Stomach smooth muscle (tissue), 2 donors: Measurements from ENCODE around the gene ZFP3.
"Not testable (repeated sequence)": the region's sequence is repeated elsewhere in the genome, so short reads cannot be mapped to it uniquely, and the experiment has no call there.

Experiments
- H3K27ac ChIP-seq: one replicate; pipeline ENCODE4 v1.7.0; 2013; ENCODE audit warnings: mild to moderate bottlenecking, low read length, inconsistent platforms
- H3K27me3 ChIP-seq, 2 donors: one replicate each; pipeline ENCODE4 v1.7.0; 2013; ENCODE audit warnings: low read length in 2 of 2; ENCODE audit not compliant: insufficient read depth in 2 of 2, control insufficient read depth in 1 of 2
- H3K36me3 ChIP-seq, 2 donors: one replicate each; pipeline ENCODE4 v1.7.0; 2013; ENCODE audit warnings: low read length in 2 of 2; ENCODE audit not compliant: control insufficient read depth in 2 of 2, insufficient read depth in 2 of 2
- H3K4me1 ChIP-seq: one replicate; pipeline ENCODE4 v1.7.0; 2013; ENCODE audit warnings: low read length; ENCODE audit not compliant: control insufficient read depth, insufficient read depth
- H3K4me3 ChIP-seq, 2 donors: one replicate each; pipeline ENCODE4 v1.7.0; 2013; ENCODE audit warnings: low read length in 2 of 2
- H3K9ac ChIP-seq, 2 donors: one replicate each; pipeline ENCODE4 v1.7.0; 2013; ENCODE audit warnings: low read length in 2 of 2, mild to moderate bottlenecking in 1 of 2
- H3K9me3 ChIP-seq, 2 donors: one replicate each; pipeline ENCODE4 v1.7.0; 2013; ENCODE audit warnings: low read length in 2 of 2; ENCODE audit not compliant: control insufficient read depth in 2 of 2
- donor health status: healthy.
- donor health status: Pancreatic carcinoma.

ZFP3 gene

DNA sequence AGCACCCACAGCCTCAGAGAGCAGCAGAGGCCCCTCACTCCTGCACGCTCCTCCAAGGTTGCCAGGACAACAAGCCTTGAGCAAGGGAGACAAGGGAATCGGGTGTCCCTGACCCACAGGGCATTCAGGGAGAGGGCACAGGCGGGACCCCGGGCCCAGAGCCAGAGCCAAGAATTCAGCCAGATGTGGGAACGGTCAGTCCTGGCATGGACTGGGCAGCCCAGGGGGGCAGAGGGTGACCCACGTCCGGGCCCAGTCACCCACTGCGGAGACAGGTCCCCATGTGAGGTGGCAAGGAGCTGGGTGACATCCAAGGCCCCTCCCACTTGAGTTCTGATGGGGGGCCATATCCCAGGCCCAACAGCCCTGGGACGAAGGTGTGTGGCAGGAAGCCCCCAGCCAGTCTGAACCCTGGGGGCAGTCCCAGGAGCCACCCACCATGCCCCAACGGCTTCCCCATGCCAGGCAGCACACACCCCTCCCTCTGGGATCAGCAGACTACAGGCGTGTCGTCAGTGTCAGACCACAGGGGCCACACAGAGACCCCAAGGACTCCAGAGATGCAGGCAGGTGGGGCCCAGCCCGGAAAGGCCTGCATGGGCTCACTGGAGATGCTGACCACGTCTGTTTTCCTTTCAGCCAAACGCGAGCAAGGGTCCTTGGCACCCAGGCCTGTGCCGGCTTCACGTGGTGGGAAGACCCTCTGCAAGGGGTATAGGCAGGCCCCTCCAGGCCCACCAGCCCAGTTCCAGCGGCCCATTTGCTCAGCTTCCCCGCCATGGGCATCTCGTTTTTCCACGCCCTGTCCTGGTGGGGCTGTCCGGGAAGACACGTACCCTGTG lies 60.6 kb downstream of the ZFP3 start:
- H3K36me3 ChIP-seq: no peaks in the 10 kb centered on the region
- no peak overlapping the region for H3K4me3 ChIP-seq
- no peak overlapping the region for H3K9ac ChIP-seq
- no peaks in the 10 kb centered on the region for H3K4me1 ChIP-seq
- no peaks in the 10 kb centered on the region for H3K27me3 ChIP-seq
- no peaks in the 10 kb centered on the region for H3K9me3 ChIP-seq
- H3K27ac ChIP-seq: no peak overlapping the region

DNA sequence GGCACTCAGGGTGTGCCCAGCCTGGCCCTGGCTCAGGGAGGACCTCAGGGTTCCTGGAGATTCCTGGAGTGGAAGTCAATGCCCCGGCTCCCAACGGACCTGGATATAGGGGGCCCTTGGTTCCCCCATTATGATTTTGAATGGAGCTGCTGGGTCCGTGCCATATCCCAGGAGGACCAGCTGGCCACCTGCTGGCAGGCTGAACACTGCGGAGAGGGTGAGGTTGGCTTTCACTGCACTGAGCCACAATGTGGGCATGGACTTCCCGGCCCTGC lies 61.1 kb downstream of the ZFP3 start:
- H3K27me3 ChIP-seq: no peaks in the 10 kb centered on the region
- H3K9ac ChIP-seq: no peak overlapping the region
- no peak overlapping the region for H3K27ac ChIP-seq
- no peaks in the 10 kb centered on the region for H3K9me3 ChIP-seq
- no peak overlapping the region for H3K4me3 ChIP-seq
- no peaks in the 10 kb centered on the region for H3K4me1 ChIP-seq
- H3K36me3 ChIP-seq: no peaks in the 10 kb centered on the region

DNA sequence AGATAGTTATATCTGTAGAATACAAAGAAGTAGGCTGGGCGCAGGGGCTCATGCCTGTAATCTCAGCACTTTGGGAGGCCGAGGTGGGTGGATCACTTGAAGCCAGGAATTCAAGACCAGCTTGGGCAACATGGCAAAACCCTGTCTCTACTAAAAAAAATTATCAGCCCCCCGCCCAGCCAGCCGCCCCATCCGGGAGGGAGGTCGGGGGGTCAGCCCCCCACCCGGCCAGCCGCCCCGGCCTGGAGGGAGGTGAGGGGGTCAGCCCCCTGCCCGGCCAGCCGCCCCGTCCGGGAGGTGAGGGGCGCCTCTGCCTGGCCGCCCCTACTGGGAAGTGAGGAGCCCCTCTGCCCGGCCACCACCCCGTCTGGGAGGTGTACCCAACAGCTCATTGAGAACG lies 64.6 kb downstream of the ZFP3 start:
- not testable (repeated sequence) for H3K9ac ChIP-seq, H3K36me3 ChIP-seq, H3K27me3 ChIP-seq, H3K4me3 ChIP-seq, H3K4me1 ChIP-seq, H3K27ac ChIP-seq, H3K9me3 ChIP-seq
